K562 (cell line): ENCODE results near the gene LDB1. TPM values are rescaled to one million over a fixed set of nuclear protein-coding genes. Genes with fewer than 3 reads are reported as not detected.

Experiments used
- BHLHE40 ChIP-seq: IDR thresholded peaks from 2 replicates; pipeline ENCODE4 v1.6.1; 2011; ENCODE audit warnings: low read length, improper control_type of control experiment
- CEBPB ChIP-seq: fragments of 450-650 bp; IDR thresholded peaks from 2 replicates; pipeline ENCODE4 v1.6.1; 2016; ENCODE audit warnings: missing genetic modification characterization, missing compliant biosample characterization
- ELF1 ChIP-seq: fragments of 200-800 bp; sonication (Bioruptor generic); IDR thresholded peaks from 2 replicates; pipeline ENCODE4 v1.6.1; 2016; ENCODE audit warnings: missing genetic modification characterization, missing compliant biosample characterization
- FOXJ3 ChIP-seq: sonication (generic); formaldehyde crosslinking; IDR thresholded peaks from 2 replicates; pipeline ENCODE4 v1.4.0; 2020; ENCODE audit warnings: mild to moderate bottlenecking, missing genetic modification reagents
- HDAC8 ChIP-seq: fragments of 450-650 bp; IDR thresholded peaks from 2 replicates; pipeline ENCODE4 v1.6.1; 2016; ENCODE audit warnings: mild to moderate bottlenecking, missing genetic modification characterization, moderate library complexity, missing compliant biosample characterization
- LCOR ChIP-seq: sonication (generic); formaldehyde crosslinking; IDR thresholded peaks from 2 replicates; pipeline ENCODE4 v1.8.0; 2022; ENCODE audit warnings: mild to moderate bottlenecking, missing genetic modification reagents
- MYC ChIP-seq, 2 experiments: fragments of 250-450 bp in 1 of 2; sonication (Bioruptor Pico) in 1 of 2; IDR thresholded peaks; 2 replicates each; pipeline versions ENCODE4 v1.5.1 to v1.6.1; 2012 to 2021; ENCODE audit warnings: low read depth in 2 of 2, borderline replicate concordance in 1 of 2, improper control_type of control experiment in 1 of 2, low read length in 1 of 2, mild to moderate bottlenecking in 1 of 2, moderate library complexity in 1 of 2
- SMARCA4 ChIP-seq: fragments of 450-650 bp; IDR thresholded peaks from 2 replicates; pipeline ENCODE4 v1.6.1; 2016
- SNRNP70 ChIP-seq: fragments of 200-400 bp; formaldehyde crosslinking; optimal IDR thresholded peaks from 2 replicates; pipeline ENCODE3; 2017; ENCODE audit warnings: low read depth, low read length
- SRF ChIP-seq, 2 experiments: fragments of 250-450, 450-650 bp in 1 of 2; sonication (Bioruptor Pico) in 1 of 2; sonication (generic) in 1 of 2; formaldehyde crosslinking; IDR thresholded peaks; 2 replicates each; pipeline versions ENCODE4 v1.5.0 to v1.5.1; 2020 to 2022; ENCODE audit warnings: mild to moderate bottlenecking in 1 of 2, missing genetic modification reagents in 1 of 2
- ZBTB33 ChIP-seq: sonication (generic); formaldehyde crosslinking; IDR thresholded peaks from 2 replicates; pipeline ENCODE4 v1.8.1; 2023; ENCODE audit warnings: mild to moderate bottlenecking, missing genetic modification reagents
- ZC3H4 ChIP-seq: sonication (generic); formaldehyde crosslinking; IDR thresholded peaks from 2 replicates; pipeline ENCODE4 v1.9.0; 2021; ENCODE audit warnings: missing genetic modification reagents, borderline replicate concordance
- ZFP36 ChIP-seq: fragments of 150-350 bp; IDR thresholded peaks from 2 replicates; pipeline ENCODE4 v1.6.1; 2018; ENCODE audit warnings: low read length, low read depth; ENCODE audit not compliant: partially characterized antibody
- ZNF12 ChIP-seq: sonication (generic); formaldehyde crosslinking; IDR thresholded peaks from 2 replicates; pipeline ENCODE4 v1.4.0; 2020; ENCODE audit warnings: mild to moderate bottlenecking, missing genetic modification reagents
- ZNF316 ChIP-seq: fragments of 450-650 bp; IDR thresholded peaks from 2 replicates; pipeline ENCODE4 v1.6.1; 2016
- polyA plus RNA-seq, 8 experiments: library from polyadenylated mRNA; depleted of rRNA in 4 of 8; stranded (reverse) in 5 of 8; unstranded in 3 of 8; fragments of >200 nt; fragmentation: Nextera tagmentation in 2 of 8; fragmentation: Illumina TruSeq in 1 of 8; extraction: Ambion mirVana in 2 of 8; extraction: Trizol in 1 of 8; gene quantifications; 2 replicates each; pipeline versions ENCODE4 v1.2.1 to v1.2.3, GENCODE V29; 2011 to 2014; ENCODE audit warnings: inconsistent platforms in 1 of 8, missing spikeins in 1 of 8
- total RNA-seq, 7 experiments: library from RNA; depleted of rRNA in 6 of 7; stranded (reverse); fragments of >200 nt in 6 of 7; fragmentation: Illumina TruSeq in 2 of 7; extraction: Trizol in 2 of 7; gene quantifications; 2 replicates each; pipeline versions ENCODE4 v1.2.1 to v1.2.3, GENCODE V29; 2011 to 2021; ENCODE audit warnings: low replicate concordance in 1 of 7
- TF ChIP-seq, protein P1 (sequence below): fragments of 250-450 bp; sonication (Bioruptor Pico); IDR thresholded peaks from 2 replicates; pipeline ENCODE4 v1.5.0; 2021; ENCODE audit warnings: mild to moderate bottlenecking, borderline replicate concordance
- TF ChIP-seq, protein P2 (sequence below): sonication (generic); formaldehyde crosslinking; IDR thresholded peaks from 2 replicates; pipeline ENCODE4 v1.5.0; 2020; ENCODE audit warnings: missing genetic modification reagents
- TF ChIP-seq, protein P3 (sequence below): fragments of 150-350 bp; conservative IDR thresholded peaks from 2 replicates; pipeline ENCODE4 v1.6.1; 2014; ENCODE audit warnings: low read length

Gene LDB1
- total and polyA plus RNA-seq, 9 of the 15 experiments (the other 6 are each of a cell fraction or from before 2014, with no cell fraction given), result 1.9 to 137 (median 105) TPM

- TF ChIP-seq HDAC8 (tag) (no peak), ZNF316 (no peak), FOXJ3 (no peak), ZBTB33 (no peak), MYC (IDR thresholded peaks at IDR 0.05; ENCODE audit: low read depth, low read length) (0 out of 2 replicates have a peak, but pooled peaks have one; percentile 32), MYC (CRISPR knock-in tag; IDR thresholded peaks at IDR 0.05; ENCODE audit: borderline replicate concordance, low read depth) (no peak), SMARCA4 (no peak), ZC3H4 (CRISPR knock-in tag) (no peak), SRF (CRISPR knock-in tag; IDR thresholded peaks at IDR 0.05) (peak in 1 of 2 experiments; percentile 62; a peak in 1 of 4 replicates), LCOR (CRISPR knock-in tag) (no peak), ELF1 (tag) (peak; percentile 28; the same call in 1 of the 2 replicates), ZFP36 (peak; percentile 45), BHLHE40 (no peak), ZNF12 (CRISPR knock-in tag) (no peak), SNRNP70 (no peak), CEBPB (tag) (no peak)
- TF ChIP-seq, protein P1, sequence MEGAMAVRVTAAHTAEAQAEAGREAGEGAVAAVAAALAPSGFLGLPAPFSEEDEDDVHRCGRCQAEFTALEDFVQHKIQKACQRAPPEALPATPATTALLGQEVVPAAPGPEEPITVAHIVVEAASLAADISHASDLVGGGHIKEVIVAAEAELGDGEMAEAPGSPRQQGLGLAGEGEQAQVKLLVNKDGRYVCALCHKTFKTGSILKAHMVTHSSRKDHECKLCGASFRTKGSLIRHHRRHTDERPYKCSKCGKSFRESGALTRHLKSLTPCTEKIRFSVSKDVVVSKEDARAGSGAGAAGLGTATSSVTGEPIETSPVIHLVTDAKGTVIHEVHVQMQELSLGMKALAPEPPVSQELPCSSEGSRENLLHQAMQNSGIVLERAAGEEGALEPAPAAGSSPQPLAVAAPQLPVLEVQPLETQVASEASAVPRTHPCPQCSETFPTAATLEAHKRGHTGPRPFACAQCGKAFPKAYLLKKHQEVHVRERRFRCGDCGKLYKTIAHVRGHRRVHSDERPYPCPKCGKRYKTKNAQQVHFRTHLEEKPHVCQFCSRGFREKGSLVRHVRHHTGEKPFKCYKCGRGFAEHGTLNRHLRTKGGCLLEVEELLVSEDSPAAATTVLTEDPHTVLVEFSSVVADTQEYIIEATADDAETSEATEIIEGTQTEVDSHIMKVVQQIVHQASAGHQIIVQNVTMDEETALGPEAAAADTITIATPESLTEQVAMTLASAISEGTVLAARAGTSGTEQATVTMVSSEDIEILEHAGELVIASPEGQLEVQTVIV (CRISPR knock-in tag), result no peak
- TF ChIP-seq, protein P2, sequence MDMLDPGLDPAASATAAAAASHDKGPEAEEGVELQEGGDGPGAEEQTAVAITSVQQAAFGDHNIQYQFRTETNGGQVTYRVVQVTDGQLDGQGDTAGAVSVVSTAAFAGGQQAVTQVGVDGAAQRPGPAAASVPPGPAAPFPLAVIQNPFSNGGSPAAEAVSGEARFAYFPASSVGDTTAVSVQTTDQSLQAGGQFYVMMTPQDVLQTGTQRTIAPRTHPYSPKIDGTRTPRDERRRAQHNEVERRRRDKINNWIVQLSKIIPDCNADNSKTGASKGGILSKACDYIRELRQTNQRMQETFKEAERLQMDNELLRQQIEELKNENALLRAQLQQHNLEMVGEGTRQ, result no peak
- TF ChIP-seq, protein P3, sequence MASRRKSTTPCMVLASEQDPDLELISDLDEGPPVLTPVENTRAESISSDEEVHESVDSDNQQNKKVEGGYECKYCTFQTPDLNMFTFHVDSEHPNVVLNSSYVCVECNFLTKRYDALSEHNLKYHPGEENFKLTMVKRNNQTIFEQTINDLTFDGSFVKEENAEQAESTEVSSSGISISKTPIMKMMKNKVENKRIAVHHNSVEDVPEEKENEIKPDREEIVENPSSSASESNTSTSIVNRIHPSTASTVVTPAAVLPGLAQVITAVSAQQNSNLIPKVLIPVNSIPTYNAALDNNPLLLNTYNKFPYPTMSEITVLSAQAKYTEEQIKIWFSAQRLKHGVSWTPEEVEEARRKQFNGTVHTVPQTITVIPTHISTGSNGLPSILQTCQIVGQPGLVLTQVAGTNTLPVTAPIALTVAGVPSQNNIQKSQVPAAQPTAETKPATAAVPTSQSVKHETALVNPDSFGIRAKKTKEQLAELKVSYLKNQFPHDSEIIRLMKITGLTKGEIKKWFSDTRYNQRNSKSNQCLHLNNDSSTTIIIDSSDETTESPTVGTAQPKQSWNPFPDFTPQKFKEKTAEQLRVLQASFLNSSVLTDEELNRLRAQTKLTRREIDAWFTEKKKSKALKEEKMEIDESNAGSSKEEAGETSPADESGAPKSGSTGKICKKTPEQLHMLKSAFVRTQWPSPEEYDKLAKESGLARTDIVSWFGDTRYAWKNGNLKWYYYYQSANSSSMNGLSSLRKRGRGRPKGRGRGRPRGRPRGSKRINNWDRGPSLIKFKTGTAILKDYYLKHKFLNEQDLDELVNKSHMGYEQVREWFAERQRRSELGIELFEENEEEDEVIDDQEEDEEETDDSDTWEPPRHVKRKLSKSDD, result no peak
Observed at GRCh38 chr10:102114861-102115618, 5.1 kb downstream of the LDB1 start (continued).
